GM19397 (cell line): ENCODE measurements around the gene ELMOD3.
A peak's percentile ranks its signal among the peaks of the same experiment; 100 is the strongest.
"Not testable (repeated sequence)": the region's sequence is repeated elsewhere in the genome, so short reads cannot be mapped to it uniquely, and the experiment has no call there.

ENCODE experiments used
- ATAC-seq: cut with Tn5 transposase; IDR thresholded peaks from one replicate; pipeline ENCODE4 v1.9.1; 2021; ENCODE audit warnings: mild to moderate bottlenecking, moderate library complexity; ENCODE audit not compliant: unreplicated experiment

ELMOD3 gene

GRCh38 chr2:85400541-85401463, 46.2 kb downstream of the ELMOD3 start:
- no peak for ATAC-seq

DNA sequence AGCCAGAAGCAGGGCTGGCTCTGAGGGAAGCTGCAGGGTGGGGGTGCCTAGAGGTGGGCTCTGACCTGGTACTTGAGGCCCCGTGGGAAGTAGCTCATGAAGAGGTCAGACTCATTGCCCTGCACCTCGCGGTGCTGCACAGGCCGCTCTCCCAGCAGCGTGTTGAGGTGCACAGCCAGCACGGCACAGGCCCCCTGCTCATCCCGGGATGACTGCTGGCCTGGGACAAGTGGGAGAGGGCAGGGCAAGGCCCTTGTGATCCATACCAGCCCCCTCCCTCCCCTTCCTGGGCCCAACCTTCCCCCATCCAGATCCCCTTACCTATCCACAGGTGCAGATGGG, 46.9 kb downstream of the ELMOD3 start:
- no peak for ATAC-seq

- ATAC-seq = no peak
Observed at GRCh38 chr2:85401844-85402243, 47.3 kb downstream of the ELMOD3 start.

GRCh38 chr2:85405201-85406059, 50.9 kb downstream of the ELMOD3 start:
- peak; percentile 39 for ATAC-seq

DNA sequence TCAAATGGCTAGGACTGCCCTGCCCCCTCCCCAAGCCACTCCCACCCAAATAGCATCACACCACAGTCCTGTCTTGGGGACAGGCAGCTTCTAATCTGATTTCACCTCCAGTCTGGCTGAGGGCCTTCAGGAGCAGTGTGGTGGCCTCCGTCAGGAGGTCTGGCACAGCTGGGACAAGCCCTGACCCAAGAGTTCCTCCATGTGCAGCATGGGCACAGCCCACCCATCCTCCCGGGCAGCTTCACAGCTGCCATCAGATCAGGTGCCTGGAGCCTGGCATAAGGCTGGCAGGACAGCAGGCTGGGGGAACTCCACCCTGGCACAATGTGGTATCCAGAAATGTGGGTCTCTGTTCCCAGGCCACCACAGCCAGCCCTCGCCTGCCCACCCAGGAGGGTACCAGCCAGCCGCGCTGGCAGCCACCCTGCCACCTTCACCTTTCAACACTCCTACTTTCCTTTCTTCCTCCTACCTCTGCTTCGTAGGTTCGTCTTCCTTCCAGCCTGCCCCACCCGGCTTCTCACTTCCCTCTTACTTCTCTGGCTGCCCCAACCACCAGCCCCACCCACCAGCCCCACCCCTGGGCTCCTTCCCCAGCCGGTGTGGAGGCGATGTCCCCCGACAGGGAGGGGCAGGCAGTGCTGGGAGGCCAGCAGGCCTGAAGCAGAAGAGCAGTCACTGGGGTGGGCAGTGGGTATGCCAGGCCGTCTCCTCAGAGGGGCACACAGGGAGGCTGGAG, 55.4 kb downstream of the ELMOD3 start, which contains the start of gene CAPG:
Gene CAPG, minus strand, starts transcription at position 522 of the 739 bp plus-strand sequence. CDS start 8,221 bp downstream, outside the sequence.
- ATAC-seq = peak; percentile 60

DNA sequence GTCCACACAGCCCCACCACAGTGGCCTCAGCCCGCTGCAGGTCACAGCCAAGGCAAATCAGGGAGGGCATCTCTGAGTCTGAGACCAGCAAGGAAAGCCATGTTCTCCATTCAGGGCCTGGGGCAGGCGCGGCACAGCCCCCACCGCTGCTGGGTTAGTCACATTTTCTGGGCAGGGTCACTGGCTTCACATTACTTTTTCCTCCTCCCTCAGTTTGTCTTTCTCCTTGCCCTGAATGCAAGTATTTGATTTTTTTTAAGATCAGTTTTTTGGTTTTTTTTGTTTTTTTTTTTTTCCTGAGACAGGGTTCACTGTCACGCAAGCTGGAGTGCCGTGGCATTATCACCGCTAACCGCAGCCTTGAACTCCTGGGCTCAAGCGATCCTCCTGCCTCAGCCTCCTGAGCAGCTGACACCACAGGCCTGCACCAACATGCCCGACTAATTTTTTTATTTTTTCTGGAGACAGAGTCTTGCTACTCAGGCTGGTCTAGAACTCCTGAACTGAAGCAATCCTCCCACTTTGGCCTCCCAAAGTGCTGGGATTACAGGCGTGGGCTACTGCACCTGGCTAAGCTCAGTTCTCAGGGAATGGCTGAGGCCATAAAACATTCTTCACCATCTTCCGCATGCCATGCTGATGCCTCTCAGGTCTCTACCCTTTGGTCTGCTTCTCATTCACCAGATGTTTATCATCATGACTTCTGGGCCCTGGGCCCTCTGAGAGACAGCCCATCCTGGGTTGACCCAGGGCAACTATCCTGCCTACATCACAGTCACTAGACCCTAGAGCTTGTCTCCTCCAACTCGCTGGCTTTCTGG, 56.2 kb downstream of the ELMOD3 start:
- no peak for ATAC-seq

- no peak for ATAC-seq
Observed at GRCh38 chr2:85411405-85411748, 56.8 kb downstream of the ELMOD3 start.

DNA sequence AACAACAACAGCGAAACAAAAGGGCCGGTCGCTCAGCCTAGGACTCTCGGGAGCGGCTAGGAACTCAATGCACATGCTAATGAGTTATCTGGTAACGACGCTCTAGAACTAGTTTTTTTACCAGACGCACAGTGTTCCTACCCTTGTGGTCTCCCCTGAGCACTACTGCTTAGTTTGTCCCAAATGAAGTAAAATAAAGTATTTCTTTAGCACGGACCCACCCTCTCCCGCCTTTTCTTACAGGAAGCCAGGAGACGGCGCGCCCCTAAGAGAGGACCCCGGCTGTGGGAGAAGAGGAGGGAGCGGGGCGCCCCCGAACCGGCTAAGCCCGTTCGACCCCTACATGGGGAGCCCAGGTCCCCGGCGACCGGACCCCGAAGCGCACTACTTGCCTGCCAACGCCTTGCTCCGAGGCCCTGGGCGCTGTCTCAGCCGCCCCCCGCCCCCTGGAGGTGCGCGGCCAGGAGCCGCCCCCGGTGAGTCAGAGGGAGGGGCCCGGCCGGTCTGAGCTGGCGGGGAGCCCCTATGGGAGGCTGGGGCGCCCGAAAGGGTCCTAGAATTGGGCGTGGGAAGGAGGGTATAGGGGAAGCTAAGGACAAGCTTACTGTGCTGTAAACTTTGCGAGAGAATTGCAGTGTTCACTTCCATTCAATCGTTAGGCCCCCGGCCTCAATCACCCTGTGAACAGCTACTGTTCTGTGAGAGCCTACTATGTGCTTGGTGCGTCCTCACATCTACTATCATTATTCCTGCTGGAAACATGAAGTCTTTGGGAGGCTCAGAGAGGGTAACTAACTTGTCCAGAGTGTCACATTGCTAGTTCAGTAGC, 59.2 kb downstream of the ELMOD3 start:
- no peak for ATAC-seq

DNA sequence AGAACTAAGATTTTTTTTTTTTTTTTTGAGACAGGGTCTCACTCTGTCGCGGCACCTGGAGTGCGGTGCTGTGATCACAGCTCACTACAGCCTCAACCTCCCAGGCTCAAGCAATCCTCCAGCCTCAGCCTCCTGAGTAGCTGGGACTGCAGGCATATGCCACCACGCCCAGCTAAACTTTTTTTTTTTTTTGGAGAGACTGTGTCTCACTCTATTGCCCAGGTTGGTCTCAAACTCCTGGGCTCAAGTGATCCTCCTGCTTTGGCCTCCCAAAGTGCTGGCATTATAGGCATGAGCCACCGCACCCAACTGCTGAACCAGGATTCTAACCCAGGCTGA, 59.8 kb downstream of the ELMOD3 start:
- ATAC-seq = not testable (repeated sequence)

GRCh38 chr2:85414761-85415553, 60.4 kb downstream of the ELMOD3 start:
- ATAC-seq = no peak

GRCh38 chr2:85415980-85416650, 61.5 kb downstream of the ELMOD3 start:
- ATAC-seq = no peak

GRCh38 chr2:85418132-85419008, 63.8 kb downstream of the ELMOD3 start, which contains the start of gene SH2D6:
SH2D6 (plus strand) TSS chr2:85418714; CDS start chr2:85429466, 10,752 bp downstream.
- ATAC-seq = peak; percentile 83

- ATAC-seq = no peak
Observed at GRCh38 chr2:85419009-85419675, 64.6 kb downstream of the ELMOD3 start.

DNA sequence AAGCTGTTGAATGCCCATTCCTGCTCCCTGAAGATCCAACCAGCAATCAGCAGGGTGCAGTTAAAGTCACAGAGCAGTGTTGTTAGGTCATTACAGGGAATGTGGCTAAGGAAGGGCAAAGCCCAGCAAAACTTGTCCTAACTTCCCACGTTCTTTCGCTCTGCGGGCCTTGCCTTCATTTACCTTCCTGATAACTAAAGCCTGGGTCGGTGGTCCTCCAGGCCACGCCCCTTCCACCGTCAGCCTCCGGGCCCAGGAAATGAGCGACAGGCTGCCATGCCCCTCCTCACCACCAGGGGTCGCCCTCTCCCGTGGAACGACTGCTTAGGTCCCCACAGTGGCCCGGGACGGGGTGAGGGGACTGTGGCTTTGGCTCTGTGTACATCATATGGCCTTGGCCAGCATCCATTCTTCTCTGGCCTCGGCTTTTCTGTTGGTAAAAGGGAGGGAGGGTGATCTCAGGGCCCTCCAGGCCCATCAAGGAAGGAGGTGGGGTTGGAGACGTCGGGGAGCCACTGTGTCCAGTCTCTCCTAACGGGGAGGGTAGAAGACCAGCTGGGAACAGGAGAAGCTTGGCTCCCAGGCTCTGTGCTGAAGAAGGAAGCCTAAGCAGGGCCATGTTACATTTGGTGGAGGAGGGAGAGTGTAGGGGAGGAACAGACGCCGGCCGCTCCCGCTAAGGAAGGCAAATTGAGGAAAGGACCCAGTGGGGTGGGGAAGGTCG, 66.1 kb downstream of the ELMOD3 start:
- peak; percentile 56 for ATAC-seq

DNA sequence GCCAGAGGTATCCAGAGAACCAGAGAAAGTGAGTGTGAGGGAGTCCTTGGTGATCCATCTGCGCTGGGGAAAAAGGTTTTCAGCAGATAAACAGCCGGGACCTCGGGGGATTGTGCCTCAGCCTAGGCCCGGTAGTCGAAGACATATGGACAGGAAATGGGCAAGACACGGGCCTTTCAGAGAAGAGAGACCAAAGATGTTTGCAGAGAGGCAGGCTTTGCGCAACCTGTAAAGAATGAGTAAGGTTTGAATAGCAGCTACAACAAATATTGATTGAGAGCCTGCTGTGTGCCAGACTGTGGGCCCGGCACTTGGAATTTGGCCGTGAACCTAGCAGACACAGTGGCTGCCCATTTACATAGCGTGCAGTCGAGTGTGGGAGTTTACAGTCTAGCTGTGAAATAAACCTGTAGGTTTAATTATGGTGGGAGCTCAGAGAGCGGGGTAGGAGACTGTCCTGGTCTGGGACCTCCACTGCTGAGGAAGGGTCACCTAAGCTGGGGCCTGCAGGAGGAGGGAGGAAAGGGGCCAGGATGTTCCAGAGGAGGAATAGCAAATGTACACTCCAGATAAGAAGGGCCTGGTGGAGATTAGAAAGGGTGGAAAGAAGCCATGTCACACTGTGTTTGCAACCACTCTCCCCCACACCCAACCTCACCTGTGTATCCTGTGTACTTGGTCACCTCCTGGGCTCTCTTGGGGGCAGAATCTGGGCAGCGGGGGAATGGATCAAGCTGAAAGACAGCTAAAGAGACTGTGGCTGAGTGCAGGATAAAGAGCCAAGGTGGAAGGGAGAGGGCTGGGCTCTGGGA, 66.9 kb downstream of the ELMOD3 start:
- no peak for ATAC-seq
